UCSD-AML1 (cell line): ENCODE data around the gene PPP6R1.

Experiments used
- DNase-seq: peaks from one replicate; lab custom pipeline; 2025; ENCODE audit not compliant: unreplicated experiment; lab: John Stamatoyannopoulos, UW

Gene PPP6R1

DNA sequence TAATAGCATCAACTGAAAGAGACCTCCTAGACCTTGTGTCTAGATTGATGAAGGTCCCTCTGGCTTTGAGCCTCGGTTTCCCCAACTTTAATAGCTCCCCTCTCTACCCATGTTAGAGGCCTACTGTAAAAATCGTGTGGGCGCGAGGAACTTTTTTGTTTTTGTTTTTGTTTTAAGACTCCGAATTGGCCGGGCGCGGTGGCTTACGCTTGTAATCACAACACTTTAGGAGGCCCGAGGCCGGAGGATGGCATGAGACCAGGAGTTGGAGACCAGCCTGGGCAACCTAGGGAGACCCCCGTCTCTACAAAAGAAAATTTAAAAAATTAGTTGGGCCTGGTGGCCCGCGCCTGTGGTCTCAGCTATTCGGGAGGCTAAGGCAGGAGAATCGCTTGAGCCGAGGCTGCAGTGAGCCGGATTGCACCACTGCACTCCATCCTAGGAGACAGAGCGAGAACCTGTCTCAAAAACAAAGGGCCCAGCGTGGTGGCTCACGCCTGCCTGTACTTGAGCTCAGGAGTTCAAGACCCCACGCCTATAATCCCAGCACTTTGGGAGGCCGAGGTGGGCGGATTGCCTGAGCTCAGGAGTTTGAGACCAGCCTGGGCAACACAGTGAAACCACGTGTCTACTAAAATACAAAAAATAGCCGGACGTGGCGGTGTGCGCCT, 858 bp upstream of the PPP6R1 start:
- no peak for DNase-seq

GRCh38 chr19:55258476-55258827, 365 bp downstream of the PPP6R1 start:
- no peak for DNase-seq

GRCh38 chr19:55257461-55258420, 1.1 kb downstream of the PPP6R1 start:
- no peak for DNase-seq

GRCh38 chr19:55256562-55257460, 2.0 kb downstream of the PPP6R1 start:
- DNase-seq: no peak

DNA sequence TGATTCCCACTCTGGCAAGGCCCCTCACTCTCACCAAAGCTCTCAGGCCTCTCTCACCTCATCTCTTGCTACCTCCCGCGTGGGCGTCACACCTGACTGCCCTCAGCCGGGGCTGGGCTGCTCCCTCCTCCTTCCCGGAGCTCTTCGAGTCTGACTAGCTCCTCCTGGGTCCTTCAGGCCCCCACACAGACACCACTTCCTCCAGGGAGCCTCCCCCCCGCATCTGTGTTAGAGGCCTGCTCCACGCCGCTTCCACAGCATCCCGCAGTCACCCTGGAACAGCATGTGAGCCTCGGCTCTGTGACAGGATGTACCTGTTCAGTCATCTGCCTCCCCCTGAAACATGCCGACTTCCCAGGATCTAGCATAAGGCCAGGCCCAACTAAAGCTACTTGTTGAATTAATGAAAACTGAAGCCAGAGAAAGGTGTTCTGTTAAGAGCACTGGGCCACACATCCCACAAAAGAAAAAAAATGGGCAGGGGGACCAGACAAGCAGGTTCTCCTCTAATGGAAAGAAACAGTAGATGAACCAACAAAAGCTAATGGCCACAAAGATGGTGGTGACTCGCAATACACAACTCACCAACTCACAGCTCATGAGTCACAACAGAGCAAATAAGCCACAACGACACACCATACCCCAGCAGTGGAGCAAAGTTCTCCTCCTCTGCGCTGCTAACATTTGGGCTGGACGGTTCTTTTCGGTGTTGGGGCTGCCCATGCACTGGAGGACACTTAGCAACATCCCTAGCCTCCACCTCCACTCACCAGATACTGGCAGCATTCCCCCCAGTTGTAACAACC, 3.0 kb downstream of the PPP6R1 start:
- DNase-seq: peak; percentile 71

- DNase-seq: no peak
These were observed 4.2 kb downstream of the PPP6R1 start for GRCh38 chr19:55254625-55254977.

- DNase-seq: peak; percentile 67
These were observed 4.8 kb downstream of the PPP6R1 start for GRCh38 chr19:55253842-55254624.

DNA sequence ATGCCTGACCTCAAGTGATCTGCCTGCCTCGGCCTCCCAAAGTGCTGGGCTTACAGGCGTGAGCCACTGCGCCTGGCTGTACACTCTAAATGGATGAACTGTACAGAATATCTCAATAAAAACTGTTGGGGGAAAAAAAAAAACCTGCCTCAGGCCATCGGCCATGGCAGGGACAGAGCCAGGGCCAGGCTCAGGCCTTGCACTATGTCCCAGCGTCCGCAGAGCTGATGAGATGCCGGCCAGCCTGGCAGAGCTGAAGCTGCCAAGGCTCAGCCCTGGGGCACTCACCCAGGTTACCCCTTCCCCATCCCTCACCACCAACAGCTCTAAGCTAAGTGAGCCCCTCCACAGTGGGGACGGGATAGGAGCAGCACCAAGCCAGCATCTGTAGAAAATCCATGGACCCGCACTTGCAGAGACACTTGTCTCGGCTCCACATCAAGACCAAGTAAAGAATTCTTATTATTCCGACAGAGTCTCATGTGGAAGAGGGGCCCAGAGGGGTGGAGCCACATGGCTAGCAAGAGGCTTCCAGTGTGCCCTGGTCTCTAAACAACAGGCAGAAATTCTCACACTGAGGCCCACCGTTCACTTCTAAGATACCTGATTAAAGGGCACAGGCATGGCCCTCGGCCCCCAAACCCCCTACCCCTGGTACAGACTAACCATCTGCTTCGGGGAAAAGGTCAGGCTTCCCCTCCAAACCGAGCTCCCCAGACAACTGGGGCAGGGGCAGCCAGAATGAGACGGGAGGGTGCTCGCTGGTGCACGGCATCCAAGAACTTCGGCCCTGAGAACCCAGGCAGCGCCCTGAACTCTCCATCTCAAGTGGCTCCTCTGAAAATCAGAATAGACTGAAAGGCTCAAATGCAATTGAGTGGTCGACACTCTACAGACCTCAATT, 5.8 kb downstream of the PPP6R1 start:
- DNase-seq: no peak

DNA sequence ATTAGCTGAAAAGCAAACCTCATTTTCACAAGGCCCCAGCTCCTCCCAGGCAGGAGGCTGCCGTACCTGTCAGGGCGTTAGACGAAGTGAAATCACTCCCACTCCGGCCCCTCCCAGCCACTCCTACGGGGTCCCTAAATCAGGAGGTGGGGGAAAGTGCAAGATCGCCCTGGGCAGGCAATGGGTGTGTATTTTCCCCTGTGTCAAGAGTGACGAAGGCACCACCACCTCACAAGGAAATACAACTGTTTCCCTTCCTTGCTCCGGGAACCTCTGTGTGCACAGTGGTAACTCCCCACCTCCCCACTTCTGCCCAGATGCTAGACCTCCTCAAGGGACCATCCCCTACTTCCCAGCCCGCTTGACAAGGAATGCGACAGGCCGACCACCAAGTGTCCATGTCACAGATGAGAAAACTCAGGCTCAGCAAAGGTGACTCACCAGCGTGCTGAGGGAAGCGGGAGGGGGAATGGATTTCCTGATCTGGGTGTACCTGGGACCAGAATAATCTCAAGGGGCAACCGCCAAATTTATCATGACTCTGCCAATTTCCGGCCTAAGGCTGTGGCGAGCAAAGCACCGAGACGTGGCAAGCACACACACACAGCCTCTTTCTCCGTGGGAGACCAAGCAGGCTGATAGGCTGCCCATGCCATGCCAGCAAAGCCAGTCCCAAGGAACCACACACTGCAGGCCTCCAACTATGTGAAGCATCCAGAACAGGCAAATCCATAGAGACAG, 7.3 kb downstream of the PPP6R1 start:
- peak; percentile 84 for DNase-seq

DNA sequence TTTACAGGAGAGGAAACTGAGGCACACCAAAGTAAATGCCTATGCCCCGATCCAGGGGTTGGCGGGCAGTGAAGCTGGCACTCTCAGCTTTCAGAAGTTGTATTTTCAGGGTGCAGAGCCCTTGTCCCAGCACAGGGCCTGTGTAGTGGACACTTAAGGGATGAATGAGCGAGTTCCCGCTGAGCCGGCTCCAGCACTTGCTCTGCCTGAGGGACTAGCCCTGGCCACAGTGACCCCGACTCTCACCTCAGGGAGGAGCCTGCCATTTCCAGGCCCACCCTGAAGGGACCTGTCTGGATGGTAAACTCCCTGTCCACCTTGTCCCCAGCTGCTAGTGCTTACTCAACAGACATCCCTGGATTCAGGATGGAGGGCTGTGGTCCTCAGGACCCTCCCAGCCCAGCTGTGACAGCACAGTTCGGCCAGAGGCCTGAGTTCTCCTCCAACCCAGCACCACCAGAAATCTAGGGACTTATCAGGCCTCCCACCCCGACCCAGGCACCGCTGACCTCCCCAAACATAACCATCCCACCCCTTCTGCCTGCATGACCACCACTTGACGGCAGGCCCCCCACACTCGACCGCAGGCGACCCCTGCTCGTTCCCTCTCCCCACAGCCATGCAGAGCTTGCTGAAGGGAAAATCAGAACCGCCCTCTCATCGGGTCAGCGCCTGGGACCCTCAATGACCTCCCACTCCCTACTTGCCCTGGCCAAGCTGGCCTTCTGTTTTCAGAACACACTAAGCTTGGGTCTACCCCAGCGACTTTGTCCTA, 8.4 kb downstream of the PPP6R1 start:
- DNase-seq: no peak

DNA sequence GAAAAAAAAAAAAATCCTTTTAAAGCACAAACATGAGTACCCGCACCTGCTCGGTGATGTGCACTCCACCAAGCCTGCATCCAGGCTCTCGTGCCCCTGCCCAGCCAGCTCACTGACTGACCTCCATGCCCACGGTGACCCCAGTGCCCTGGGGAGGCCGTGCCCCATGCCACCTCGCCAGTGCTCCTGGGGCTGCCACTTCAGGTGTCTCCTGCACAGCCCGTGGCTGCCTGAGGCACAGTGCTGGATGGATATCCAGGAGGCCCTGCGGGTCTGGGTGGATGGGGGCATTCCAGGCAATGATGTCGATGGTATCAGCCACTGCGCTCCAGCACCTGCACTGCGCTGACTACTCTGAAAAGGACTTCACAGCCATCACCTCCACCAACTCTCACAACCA, 9.0 kb downstream of the PPP6R1 start:
- no peak for DNase-seq

- DNase-seq: no peak
These were observed 10.1 kb downstream of the PPP6R1 start for GRCh38 chr19:55248704-55249103.

DNA sequence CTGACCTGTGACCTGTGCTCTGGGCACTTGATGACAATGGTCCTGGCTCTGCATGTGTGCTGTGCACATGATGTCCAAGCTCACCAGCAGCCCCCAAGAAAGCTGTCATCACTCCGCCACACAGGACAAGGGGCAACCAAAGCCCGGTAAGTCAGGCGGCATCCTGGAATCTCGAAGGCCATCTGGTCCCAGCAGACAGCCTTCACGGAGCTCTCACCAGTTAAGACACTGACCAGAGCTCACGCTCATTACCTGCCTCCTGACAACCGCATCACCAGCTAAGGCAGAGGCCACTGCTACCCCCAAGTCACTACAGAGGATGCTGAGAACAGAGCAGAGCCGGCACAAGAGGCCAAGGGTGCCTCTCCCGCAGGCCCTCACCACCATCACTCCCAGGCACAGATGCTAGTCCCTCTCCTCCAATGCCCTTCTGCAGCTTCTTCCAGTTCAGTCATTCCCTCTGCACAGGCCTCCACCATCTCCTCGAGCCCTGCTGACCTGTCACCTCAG, 10.6 kb downstream of the PPP6R1 start:
- DNase-seq: no peak

- peak; percentile 62 for DNase-seq
These were observed 11.2 kb downstream of the PPP6R1 start for GRCh38 chr19:55247621-55248099.

DNA sequence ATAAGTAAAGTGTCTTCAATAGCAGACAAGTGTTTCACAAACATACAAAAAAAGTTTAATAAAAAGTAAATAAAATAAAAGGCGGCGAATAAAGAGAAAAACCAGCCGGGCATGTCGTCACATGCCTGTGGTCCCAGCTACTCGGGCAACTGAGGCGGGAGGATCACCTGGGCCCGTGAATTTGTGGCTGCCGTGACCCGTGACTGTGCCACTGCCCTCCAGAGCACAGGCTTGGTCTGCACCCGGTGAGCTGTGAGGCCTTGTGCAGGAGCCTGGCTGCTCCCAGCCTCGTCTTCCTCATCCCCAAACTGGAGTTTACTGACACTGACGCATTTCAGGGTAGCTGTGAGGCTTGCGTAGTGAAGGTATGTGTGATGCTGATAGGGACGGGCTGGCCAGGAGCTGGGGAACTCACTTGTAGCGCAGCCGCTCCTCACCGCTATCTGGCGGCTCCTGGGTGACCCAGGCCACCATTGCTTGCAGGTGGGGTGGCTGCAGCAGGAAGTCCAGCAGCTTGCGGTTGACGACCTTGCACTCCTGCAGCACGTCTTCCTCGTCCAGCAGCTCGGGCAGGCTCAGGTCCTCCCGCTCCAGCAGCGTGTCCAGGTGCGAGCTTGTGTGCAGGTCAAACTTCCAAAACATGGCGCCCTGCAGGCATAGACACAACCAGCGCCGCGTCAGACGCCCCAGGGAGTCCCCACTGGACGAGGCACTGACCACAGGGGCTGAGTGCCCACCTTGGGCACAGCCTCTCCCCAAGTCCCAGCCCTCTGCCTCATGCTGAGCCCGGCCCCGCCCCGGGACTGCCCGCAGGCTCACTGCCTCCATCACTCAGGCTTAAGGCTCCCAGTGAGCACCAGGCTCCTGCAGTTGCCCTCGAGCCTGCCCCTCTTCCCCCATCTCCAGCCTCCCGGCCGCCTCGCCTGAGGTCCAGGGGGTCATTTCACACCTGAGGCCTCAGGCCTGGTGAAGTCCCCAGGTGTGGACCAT, 12.1 kb downstream of the PPP6R1 start:
- DNase-seq: no peak
